Measurements from ENCODE around the gene MSI2. TPM values are rescaled to one million over a fixed set of nuclear protein-coding genes. Genes with fewer than 3 reads are reported as not detected.

Gene MSI2
- total and polyA plus RNA-seq, 12 donors = 32.6 to 411 (median 148) TPM

- intact Hi-C loops (cut with DNase I) = no loop called here
- WGBS, 4 donors = 40 to 54% (median 48%) methylated on average over 7 of the region's 7 CpGs
- peaks cover 0 to 43% of the 10 kb centered on the region in 2 donors for H3K36me3 ChIP-seq (replicated peaks in 1 of 2)
- peaks cover 50 to 75% of the 10 kb centered on the region in 2 donors for H3K4me1 ChIP-seq (replicated peaks in 1 of 2)
- peak overlapping the region in 1 of 4 donors; percentile 23 for H3K4me3 ChIP-seq
- peak; percentile 67 to 89 (median 80) for DNase-seq
- TF ChIP-seq CTCF (IDR thresholded peaks at IDR 0.05) (no peak), POLR2A (IDR thresholded peaks at IDR 0.05) (peak in 1 of 2 donors; percentile 56)
- no peaks in the 10 kb centered on the region for H3K27me3 ChIP-seq
- H3K27ac ChIP-seq = peak overlapping the region; percentile 73 to 99 (median 95)
- no peaks in the 10 kb centered on the region for H3K9me3 ChIP-seq (replicated peaks in 1 of 3)
Measured at GRCh38 chr17:57264776-57265175, 8.5 kb downstream of the MSI2 start.

- DNase-seq = peak in 6 of 7 donors; percentile 57 to 77 (median 70)
- peak overlapping the region in 3 of 5 donors; percentile 75 to 99 (median 99) for H3K27ac ChIP-seq
- H3K9me3 ChIP-seq (replicated peaks in 1 of 3) = no peaks in the 10 kb centered on the region
- H3K4me1 ChIP-seq (replicated peaks in 1 of 2) = peaks cover 50 to 72% of the 10 kb centered on the region in 2 donors
- peaks cover 0 to 44% of the 10 kb centered on the region in 2 donors for H3K36me3 ChIP-seq (replicated peaks in 1 of 2)
- whole genome bisulfite sequencing, 4 donors = 47 to 65% (median 57%) methylated on average over 12 to 14 of the region's 14 CpGs
- no peak overlapping the region for H3K4me3 ChIP-seq
- H3K27me3 ChIP-seq = no peaks in the 10 kb centered on the region
- TF ChIP-seq POLR2A (IDR thresholded peaks at IDR 0.05) = no peak
- no peak for TF ChIP-seq CTCF (IDR thresholded peaks at IDR 0.05)
- intact Hi-C loops (cut with DNase I) = no loop called here
Measured at GRCh38 chr17:57266902-57267311, 10.6 kb downstream of the MSI2 start.

DNA sequence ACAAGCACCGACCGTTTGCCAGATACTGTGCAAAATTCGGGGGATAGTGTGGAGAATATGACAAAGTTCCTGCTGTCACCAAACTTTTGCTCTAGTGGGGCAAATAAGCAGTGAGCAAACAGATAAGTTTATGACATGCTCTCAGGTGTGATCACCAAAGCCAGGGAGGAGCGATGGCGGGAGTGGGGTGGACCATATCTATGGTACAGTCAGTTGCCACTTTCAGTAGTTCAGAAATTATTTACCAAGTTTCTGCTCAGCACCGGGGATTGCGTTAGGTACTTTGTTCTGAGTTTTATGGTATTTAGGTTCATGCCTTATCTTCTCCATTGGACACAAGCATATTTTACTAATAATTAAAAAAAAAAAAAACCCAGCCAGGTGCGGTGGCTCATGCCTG lies 11.9 kb downstream of the MSI2 start:
- DNase-seq = peak in 1 of 7 donors; percentile 14
- Histone ChIP-seq H3K9me3 (replicated peaks in 1 of 3) (no peaks in the 10 kb centered on the region), H3K4me3 (no peak overlapping the region), H3K27me3 (no peaks in the 10 kb centered on the region), H3K4me1 (replicated peaks in 1 of 2) (peaks cover 39 to 64% of the 10 kb centered on the region in 2 donors), H3K27ac (peak overlapping the region in 1 of 5 donors; percentile 75), H3K36me3 (replicated peaks in 1 of 2) (peaks cover 0 to 35% of the 10 kb centered on the region in 2 donors)
- intact Hi-C loops (cut with DNase I) = no loop called here
- TF ChIP-seq CTCF (IDR thresholded peaks at IDR 0.05) = no peak
- TF ChIP-seq POLR2A (IDR thresholded peaks at IDR 0.05) = no peak
- 87 to 96% (median 94%) methylated on average over 8 of the region's 8 CpGs for WGBS, 4 donors

- peaks cover 0 to 28% of the 10 kb centered on the region in 2 donors for H3K36me3 ChIP-seq (replicated peaks in 1 of 2)
- H3K4me3 ChIP-seq = no peak overlapping the region
- H3K4me1 ChIP-seq (replicated peaks in 1 of 2) = peaks cover 33 to 59% of the 10 kb centered on the region in 2 donors
- no peaks in the 10 kb centered on the region for H3K9me3 ChIP-seq (replicated peaks in 1 of 3)
- TF ChIP-seq POLR2A (IDR thresholded peaks at IDR 0.05) (no peak), CTCF (IDR thresholded peaks at IDR 0.05) (no peak)
- no peaks in the 10 kb centered on the region for H3K27me3 ChIP-seq
- intact Hi-C loops (cut with DNase I) = no loop called here
- DNase-seq = no peak
- 85 to 100% (median 98%) methylated on average over 2 to 3 of the region's 3 CpGs for WGBS, 4 donors
- H3K27ac ChIP-seq = peak overlapping the region in 2 of 5 donors; percentile 50 to 53
Measured at GRCh38 chr17:57269052-57269451, 12.7 kb downstream of the MSI2 start.

Data from adrenal gland (tissue), 12 donors.